ENCODE data around the gene CCNG1. TPM values are rescaled to one million over a fixed set of nuclear protein-coding genes. Genes with fewer than 3 reads are reported as not detected.
A peak's percentile ranks its signal among the peaks of the same experiment; 100 is the strongest.
"Not testable (repeated sequence)": the region's sequence is repeated elsewhere in the genome, so short reads cannot be mapped to it uniquely, and the experiment has no call there.

The CCNG1 gene
- total and polyA plus RNA-seq, 7 experiments from 2014 or later: 86.0 to 154 (median 143) TPM

DNA sequence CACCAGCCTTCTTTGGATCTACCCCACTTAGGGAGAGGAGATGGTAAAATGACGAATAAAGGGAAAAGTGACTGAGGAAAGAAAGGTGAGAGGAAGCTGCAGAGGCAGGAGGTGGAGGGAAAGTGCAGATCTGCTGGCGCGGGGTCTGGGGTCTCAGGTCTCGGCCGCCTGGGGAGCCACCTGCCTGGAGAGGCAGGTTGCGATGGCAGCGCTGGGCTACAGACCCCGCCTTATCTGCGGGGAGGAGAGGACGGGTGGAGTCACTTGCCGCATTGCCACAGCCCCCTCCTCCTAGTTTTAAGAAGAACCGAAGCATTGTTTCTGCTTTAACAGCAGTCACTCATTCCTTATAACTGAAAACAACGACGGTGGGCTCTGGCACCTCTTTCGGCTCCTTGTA, 21.7 kb upstream of the CCNG1 start:
- ATAC-seq; H3K27me3 ChIP-seq (ENCODE audit: control insufficient read depth in 2 of 2, insufficient read depth in 2 of 2, low read length in 2 of 2); H3K4me3 ChIP-seq (ENCODE audit: low read length); POLR2A ChIA-PET; H3K4me1 Mint-ChIP-seq; H3K9me3 Mint-ChIP-seq; CTCF ChIA-PET; H3K9me3 ChIP-seq (ENCODE audit: control insufficient read depth in 2 of 3, low read length in 3 of 3); H3K36me3 ChIP-seq (ENCODE audit: control insufficient read depth in 2 of 3, insufficient read depth in 3 of 3, low read length in 3 of 3); H3K27ac ChIP-seq (ENCODE audit: low read depth, low read length); DNase-seq; intact Hi-C loops (cut with micrococcal nuclease); H3K4me3 Mint-ChIP-seq; H3K4me1 ChIP-seq (ENCODE audit: control insufficient read depth in 2 of 2, insufficient read depth in 2 of 2, low read length in 2 of 2); H3K36me3 Mint-ChIP-seq: not testable (repeated sequence)
- Mint-ChIP-seq H3K27me3 (peaks cover 29 to 41% (median 33%) of the 10 kb centered on the region in 5 donors), H3K27ac (peak overlapping the region in 1 of 9 donors; percentile 24)

DNA sequence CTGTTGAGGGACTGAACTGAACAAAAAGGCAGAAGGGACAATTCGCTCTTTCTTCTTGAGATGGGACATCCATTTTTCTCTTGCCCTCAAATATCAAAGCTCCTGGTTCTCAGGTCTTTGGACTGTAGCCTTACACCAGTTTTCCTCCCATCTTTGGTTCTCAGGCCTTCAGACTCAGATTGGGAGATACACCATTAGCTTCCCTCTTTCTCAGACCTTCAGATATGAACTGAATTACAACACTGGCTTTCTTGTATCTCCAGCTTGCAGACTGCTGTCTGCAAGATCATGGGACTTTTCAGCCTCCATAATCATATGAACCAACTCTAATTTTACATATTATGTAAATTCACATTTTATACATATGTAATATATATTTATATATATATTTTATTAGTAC, 12.6 kb upstream of the CCNG1 start:
- Histone ChIP-seq H3K27me3 (ENCODE audit: control insufficient read depth in 2 of 2, insufficient read depth in 2 of 2, low read length in 2 of 2) (no peaks in the 10 kb centered on the region), H3K4me1 (ENCODE audit: control insufficient read depth in 2 of 2, insufficient read depth in 2 of 2, low read length in 2 of 2) (no peaks in the 10 kb centered on the region), H3K9me3 (ENCODE audit: control insufficient read depth in 2 of 3, low read length in 3 of 3) (no peaks in the 10 kb centered on the region), H3K4me3 (ENCODE audit: low read length) (no peak overlapping the region), H3K36me3 (ENCODE audit: control insufficient read depth in 2 of 3, insufficient read depth in 3 of 3, low read length in 3 of 3) (no peaks in the 10 kb centered on the region), H3K27ac (ENCODE audit: low read depth, low read length) (no peak overlapping the region)
- H3K4me1 Mint-ChIP-seq: peaks cover 4 to 9% (median 8%) of the 10 kb centered on the region in 7 donors
- DNase-seq: no peak
- POLR2A ChIA-PET: no interaction called here
- no peak overlapping the region for H3K27ac Mint-ChIP-seq
- no peak overlapping the region for H3K4me3 Mint-ChIP-seq
- CTCF ChIA-PET: no interaction called here
- intact Hi-C loops (cut with micrococcal nuclease): no loop called here
- ATAC-seq: no peak
- peaks cover 0 to 6% (median 0%) of the 10 kb centered on the region in 5 donors for H3K36me3 Mint-ChIP-seq
- peaks cover 0 to 20% (median 7%) of the 10 kb centered on the region in 5 donors for H3K27me3 Mint-ChIP-seq
- H3K9me3 Mint-ChIP-seq: no peaks in the 10 kb centered on the region

DNA sequence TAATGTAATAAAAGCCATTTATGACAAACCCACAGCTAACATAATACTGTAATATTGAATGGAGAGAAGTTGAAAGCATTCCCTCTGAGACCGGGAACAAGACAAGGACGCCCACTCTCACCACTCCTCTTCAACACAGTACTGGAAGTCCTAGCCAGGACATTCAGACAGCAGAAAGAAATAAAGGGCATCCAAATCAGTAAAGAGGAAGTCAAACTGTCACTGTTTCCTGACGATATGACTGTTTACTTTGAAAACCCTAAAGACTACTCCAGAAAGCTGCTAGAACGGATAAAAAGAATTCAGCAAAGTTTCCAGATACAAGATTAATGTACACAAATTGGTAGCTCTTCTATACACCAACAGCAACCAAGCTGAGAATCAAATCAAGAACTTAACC, 11.3 kb upstream of the CCNG1 start:
- H3K27me3 ChIP-seq (ENCODE audit: control insufficient read depth in 2 of 2, insufficient read depth in 2 of 2, low read length in 2 of 2); DNase-seq; H3K4me3 ChIP-seq (ENCODE audit: low read length); H3K36me3 ChIP-seq (ENCODE audit: control insufficient read depth in 2 of 3, insufficient read depth in 3 of 3, low read length in 3 of 3); intact Hi-C loops (cut with micrococcal nuclease); H3K27ac Mint-ChIP-seq; H3K9me3 Mint-ChIP-seq; H3K27ac ChIP-seq (ENCODE audit: low read depth, low read length); ATAC-seq; H3K4me1 ChIP-seq (ENCODE audit: control insufficient read depth in 2 of 2, insufficient read depth in 2 of 2, low read length in 2 of 2); CTCF ChIA-PET; H3K36me3 Mint-ChIP-seq; H3K4me1 Mint-ChIP-seq; H3K9me3 ChIP-seq (ENCODE audit: control insufficient read depth in 2 of 3, low read length in 3 of 3): not testable (repeated sequence)
- Mint-ChIP-seq H3K27me3 (peaks cover 0 to 19% (median 6%) of the 10 kb centered on the region in 5 donors), H3K4me3 (peak overlapping the region in 1 of 10 donors; percentile 2)
- POLR2A ChIA-PET: interaction anchor here (0.6 kb wide), 1 partner anchor 17 kb away, joined by 3 read pairs; no protein-coding TSS in a partner anchor

DNA sequence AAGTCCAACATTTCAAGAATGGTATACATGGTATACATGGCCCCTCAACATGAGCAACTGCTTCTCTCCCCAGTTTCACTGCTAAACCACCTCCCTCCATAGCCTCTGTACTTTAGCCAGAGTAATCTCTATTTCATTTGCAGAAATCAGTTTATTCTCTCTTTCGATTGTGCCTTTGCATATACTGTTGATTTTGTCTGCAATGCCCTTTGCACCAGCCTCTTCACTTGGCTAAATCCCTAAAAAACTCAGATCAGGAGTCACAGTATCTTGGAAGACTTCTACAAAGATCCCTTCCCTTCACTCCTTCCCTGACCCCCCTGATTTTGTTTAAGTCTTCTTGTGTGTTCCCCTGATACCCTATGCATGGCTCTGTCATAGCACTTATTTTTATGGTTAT, 4.9 kb upstream of the CCNG1 start:
- ChIA-PET POLR2A (no interaction called here), CTCF (no interaction called here)
- H3K4me1 Mint-ChIP-seq: peaks cover 0 to 17% (median 12%) of the 10 kb centered on the region in 7 donors
- H3K4me1 ChIP-seq (ENCODE audit: control insufficient read depth in 2 of 2, insufficient read depth in 2 of 2, low read length in 2 of 2): peaks cover 0 to 5% of the 10 kb centered on the region in 2 donors
- peaks cover 0 to 27% (median 4%) of the 10 kb centered on the region in 5 donors for H3K27me3 Mint-ChIP-seq
- H3K27ac ChIP-seq (ENCODE audit: low read depth, low read length): no peak overlapping the region
- peaks cover 0 to 5% of the 10 kb centered on the region in 2 donors for H3K27me3 ChIP-seq (ENCODE audit: control insufficient read depth in 2 of 2, insufficient read depth in 2 of 2, low read length in 2 of 2)
- peaks cover 0 to 4% (median 0%) of the 10 kb centered on the region in 5 donors for H3K36me3 Mint-ChIP-seq
- H3K4me3 ChIP-seq (ENCODE audit: low read length): no peak overlapping the region
- H3K36me3 ChIP-seq (ENCODE audit: control insufficient read depth in 2 of 3, insufficient read depth in 3 of 3, low read length in 3 of 3): peaks cover 0 to 4% (median 0%) of the 10 kb centered on the region in 3 experiments
- no peaks in the 10 kb centered on the region for H3K9me3 Mint-ChIP-seq
- DNase-seq (no peak), ATAC-seq (no peak)
- no peaks in the 10 kb centered on the region for H3K9me3 ChIP-seq (ENCODE audit: control insufficient read depth in 2 of 3, low read length in 3 of 3)
- H3K27ac Mint-ChIP-seq: peak overlapping the region in 1 of 9 donors; percentile 29
- intact Hi-C loops (cut with micrococcal nuclease): no loop called here
- no peak overlapping the region for H3K4me3 Mint-ChIP-seq

DNA sequence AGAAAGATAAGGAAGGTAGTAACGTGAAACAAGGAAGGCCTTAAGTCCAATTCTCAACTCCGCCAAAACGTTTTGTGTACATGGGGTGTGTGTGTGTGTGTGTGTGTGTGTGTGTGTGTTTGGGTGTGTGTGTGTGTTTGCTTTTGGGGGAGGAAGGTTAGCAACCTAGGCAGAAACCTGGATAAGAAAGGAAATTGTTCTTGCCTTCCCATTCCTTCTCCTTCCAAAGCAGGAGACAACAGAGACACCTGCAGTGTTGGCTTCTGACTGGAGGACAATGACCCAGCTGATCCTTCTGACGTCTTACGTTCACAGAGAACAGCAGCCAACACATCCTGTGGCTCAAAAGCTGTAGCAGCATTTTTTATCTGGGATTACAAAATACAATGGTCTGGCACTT, 4.1 kb upstream of the CCNG1 start:
- Histone ChIP-seq H3K9me3 (ENCODE audit: control insufficient read depth in 2 of 3, low read length in 3 of 3) (no peaks in the 10 kb centered on the region), H3K36me3 (ENCODE audit: control insufficient read depth in 2 of 3, insufficient read depth in 3 of 3, low read length in 3 of 3) (peaks cover 0 to 6% (median 0%) of the 10 kb centered on the region in 3 experiments), H3K27me3 (ENCODE audit: control insufficient read depth in 2 of 2, insufficient read depth in 2 of 2, low read length in 2 of 2) (peaks cover 0 to 5% of the 10 kb centered on the region in 2 donors), H3K27ac (ENCODE audit: low read depth, low read length) (no peak overlapping the region), H3K4me3 (ENCODE audit: low read length) (no peak overlapping the region), H3K4me1 (ENCODE audit: control insufficient read depth in 2 of 2, insufficient read depth in 2 of 2, low read length in 2 of 2) (peaks cover 3 to 5% of the 10 kb centered on the region in 2 donors)
- ATAC-seq (no peak), DNase-seq (no peak)
- no peak overlapping the region for H3K4me3 Mint-ChIP-seq
- H3K27ac Mint-ChIP-seq: peak overlapping the region in 1 of 9 donors; percentile 29
- POLR2A ChIA-PET: no interaction called here
- H3K36me3 Mint-ChIP-seq: peaks cover 0 to 4% (median 0%) of the 10 kb centered on the region in 5 donors
- CTCF ChIA-PET: no interaction called here
- H3K9me3 Mint-ChIP-seq: no peaks in the 10 kb centered on the region
- intact Hi-C loops (cut with micrococcal nuclease): no loop called here
- H3K27me3 Mint-ChIP-seq: peaks cover 0 to 24% (median 4%) of the 10 kb centered on the region in 5 donors
- peaks cover 4 to 20% (median 16%) of the 10 kb centered on the region in 7 donors for H3K4me1 Mint-ChIP-seq

DNA sequence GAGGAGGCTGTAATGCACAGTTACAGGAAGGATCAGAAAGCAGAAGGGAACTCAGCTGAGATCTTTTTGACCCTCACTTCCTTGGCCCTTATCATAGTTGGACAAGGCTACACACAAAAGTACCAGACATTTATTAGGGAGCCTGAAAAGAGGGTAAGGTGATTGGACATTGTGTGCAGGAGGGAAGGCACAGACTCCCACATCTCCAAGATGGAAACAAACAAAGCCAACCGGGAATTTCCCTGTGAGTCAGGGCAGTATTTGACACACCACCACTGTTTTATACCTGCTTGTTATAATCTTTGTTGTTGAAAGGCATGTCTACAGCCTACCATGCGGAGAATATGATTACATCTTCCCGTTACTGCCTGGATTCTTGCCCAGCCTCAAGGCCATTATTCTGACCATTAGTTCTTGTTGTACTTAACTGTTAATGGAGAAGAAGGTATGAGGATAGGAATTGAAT, 3.0 kb upstream of the CCNG1 start:
- intact Hi-C loops (cut with micrococcal nuclease): no loop called here
- ChIA-PET POLR2A (no interaction called here), CTCF (no interaction called here)
- H3K9me3 ChIP-seq (ENCODE audit: control insufficient read depth in 2 of 3, low read length in 3 of 3): no peaks in the 10 kb centered on the region
- peaks cover 0 to 8% (median 0%) of the 10 kb centered on the region in 5 donors for H3K36me3 Mint-ChIP-seq
- peaks cover 14% of the 10 kb centered on the region in 2 donors for H3K4me1 ChIP-seq (ENCODE audit: control insufficient read depth in 2 of 2, insufficient read depth in 2 of 2, low read length in 2 of 2)
- no peaks in the 10 kb centered on the region for H3K9me3 Mint-ChIP-seq
- no peak for DNase-seq
- peaks cover 0 to 5% of the 10 kb centered on the region in 2 donors for H3K27me3 ChIP-seq (ENCODE audit: control insufficient read depth in 2 of 2, insufficient read depth in 2 of 2, low read length in 2 of 2)
- no peak overlapping the region for H3K4me3 ChIP-seq (ENCODE audit: low read length)
- no peak for ATAC-seq
- peak overlapping the region in 2 of 9 donors; percentile 61 to 72 for H3K27ac Mint-ChIP-seq
- peaks cover 13 to 32% (median 27%) of the 10 kb centered on the region in 7 donors for H3K4me1 Mint-ChIP-seq
- peaks cover 0 to 6% (median 0%) of the 10 kb centered on the region in 3 experiments for H3K36me3 ChIP-seq (ENCODE audit: control insufficient read depth in 2 of 3, insufficient read depth in 3 of 3, low read length in 3 of 3)
- peak overlapping the region in 2 of 10 donors; percentile 27 to 61 for H3K4me3 Mint-ChIP-seq
- H3K27me3 Mint-ChIP-seq: peaks cover 0 to 23% (median 4%) of the 10 kb centered on the region in 5 donors
- no peak overlapping the region for H3K27ac ChIP-seq (ENCODE audit: low read depth, low read length)

DNA sequence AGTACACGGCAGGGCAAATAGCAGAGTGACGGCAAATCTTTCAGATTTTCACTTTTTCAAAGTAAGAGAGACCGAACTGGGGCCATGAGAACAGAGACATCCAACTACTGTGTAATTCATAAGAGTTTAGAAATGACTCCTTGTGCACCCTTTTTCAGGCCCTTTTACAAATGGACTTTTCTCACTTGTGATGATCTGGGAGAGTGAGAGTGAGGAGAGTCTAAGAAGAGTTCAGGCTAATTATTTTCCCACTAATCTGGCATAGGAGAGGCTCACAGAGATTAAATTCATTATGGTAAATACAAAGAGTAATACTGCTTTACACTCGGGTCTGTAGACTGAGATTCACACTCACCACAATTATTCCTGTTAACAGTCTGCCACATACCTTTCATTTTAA, 880 bp upstream of the CCNG1 start:
- intact Hi-C loops (cut with micrococcal nuclease): no loop called here
- Histone ChIP-seq H3K27ac (ENCODE audit: low read depth, low read length) (peak overlapping the region; percentile 96), H3K9me3 (ENCODE audit: control insufficient read depth in 2 of 3, low read length in 3 of 3) (no peaks in the 10 kb centered on the region), H3K4me3 (ENCODE audit: low read length) (peak overlapping the region; percentile 84), H3K4me1 (ENCODE audit: control insufficient read depth in 2 of 2, insufficient read depth in 2 of 2, low read length in 2 of 2) (peaks cover 24 to 28% of the 10 kb centered on the region in 2 donors), H3K36me3 (ENCODE audit: control insufficient read depth in 2 of 3, insufficient read depth in 3 of 3, low read length in 3 of 3) (peaks cover 0 to 6% (median 0%) of the 10 kb centered on the region in 3 experiments), H3K27me3 (ENCODE audit: control insufficient read depth in 2 of 2, insufficient read depth in 2 of 2, low read length in 2 of 2) (peaks cover 0 to 5% of the 10 kb centered on the region in 2 donors)
- ChIA-PET POLR2A (no interaction called here), CTCF (no interaction called here)
- ATAC-seq (no peak), DNase-seq (no peak)
- Mint-ChIP-seq H3K36me3 (peaks cover 0 to 18% (median 0%) of the 10 kb centered on the region in 5 donors), H3K4me3 (peak overlapping the region; percentile 86 to 97 (median 95)), H3K9me3 (no peaks in the 10 kb centered on the region), H3K4me1 (peaks cover 20 to 51% (median 47%) of the 10 kb centered on the region in 7 donors), H3K27me3 (peaks cover 0 to 22% (median 4%) of the 10 kb centered on the region in 5 donors), H3K27ac (peak overlapping the region; percentile 79 to 99 (median 93))

All from naive thymus-derived CD4-positive, alpha-beta T cell (primary cell).